ENCODE data around the gene ZNF543.

ZNF543 gene

GRCh38 chr19:57280165-57280961 is 39.9 kb upstream of the ZNF543 start, which contains the start of gene ZNF460:
ZNF460 (plus strand) TSS chr19:57280485; CDS start chr19:57280807, 322 bp downstream.
- DNase-seq (ENCODE audit: low spot score): peak; percentile 94
- in situ Hi-C loops (cut with MboI; ENCODE audit: low pct_unique_long_range_greater_than_20kb, low sequenced_read_pairs, unreplicated experiment): no loop called here
- TF ChIP-seq, protein P1, sequence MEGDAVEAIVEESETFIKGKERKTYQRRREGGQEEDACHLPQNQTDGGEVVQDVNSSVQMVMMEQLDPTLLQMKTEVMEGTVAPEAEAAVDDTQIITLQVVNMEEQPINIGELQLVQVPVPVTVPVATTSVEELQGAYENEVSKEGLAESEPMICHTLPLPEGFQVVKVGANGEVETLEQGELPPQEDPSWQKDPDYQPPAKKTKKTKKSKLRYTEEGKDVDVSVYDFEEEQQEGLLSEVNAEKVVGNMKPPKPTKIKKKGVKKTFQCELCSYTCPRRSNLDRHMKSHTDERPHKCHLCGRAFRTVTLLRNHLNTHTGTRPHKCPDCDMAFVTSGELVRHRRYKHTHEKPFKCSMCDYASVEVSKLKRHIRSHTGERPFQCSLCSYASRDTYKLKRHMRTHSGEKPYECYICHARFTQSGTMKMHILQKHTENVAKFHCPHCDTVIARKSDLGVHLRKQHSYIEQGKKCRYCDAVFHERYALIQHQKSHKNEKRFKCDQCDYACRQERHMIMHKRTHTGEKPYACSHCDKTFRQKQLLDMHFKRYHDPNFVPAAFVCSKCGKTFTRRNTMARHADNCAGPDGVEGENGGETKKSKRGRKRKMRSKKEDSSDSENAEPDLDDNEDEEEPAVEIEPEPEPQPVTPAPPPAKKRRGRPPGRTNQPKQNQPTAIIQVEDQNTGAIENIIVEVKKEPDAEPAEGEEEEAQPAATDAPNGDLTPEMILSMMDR (IDR thresholded peaks at IDR 0.05; ENCODE audit: extremely low read depth, insufficient read depth, missing control alignments): no peak

DNA sequence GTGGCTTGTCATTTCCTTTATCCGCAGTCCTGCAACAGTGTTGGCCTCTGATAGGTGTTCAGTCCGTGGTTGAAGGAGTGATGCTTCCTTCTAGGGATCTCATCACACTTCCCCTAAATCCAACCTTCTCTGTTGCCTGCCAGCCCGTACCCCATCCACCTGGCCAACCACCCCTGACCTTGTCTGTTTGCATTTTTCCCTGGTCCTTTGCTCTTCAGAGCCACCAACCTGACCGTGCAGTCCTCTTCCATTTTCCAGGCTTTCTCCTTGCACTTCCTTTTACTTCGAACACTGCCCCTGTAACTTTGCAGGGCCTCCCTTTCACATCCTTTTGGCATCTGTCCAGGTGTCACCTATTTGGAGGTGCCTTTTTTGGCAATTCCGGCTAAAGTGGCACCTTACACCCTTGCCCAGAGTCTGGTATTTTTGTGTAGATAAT is 39.3 kb upstream of the ZNF543 start:
- in situ Hi-C loops (cut with MboI; ENCODE audit: low pct_unique_long_range_greater_than_20kb, low sequenced_read_pairs, unreplicated experiment): no loop called here

GRCh38 chr19:57282011-57282643 is 38.1 kb upstream of the ZNF543 start:
- in situ Hi-C loops (cut with MboI; ENCODE audit: low pct_unique_long_range_greater_than_20kb, low sequenced_read_pairs, unreplicated experiment): no loop called here
- TF ChIP-seq, protein P1 (IDR thresholded peaks at IDR 0.05; ENCODE audit: extremely low read depth, insufficient read depth, missing control alignments): no peak
- peak; percentile 40 for DNase-seq (ENCODE audit: low spot score)

More for the DNA sequence above, 39.3 kb upstream of the ZNF543 start:
- TF ChIP-seq, protein P1 (IDR thresholded peaks at IDR 0.05; ENCODE audit: extremely low read depth, insufficient read depth, missing control alignments): no peak
- DNase-seq (ENCODE audit: low spot score): no peak

DNA sequence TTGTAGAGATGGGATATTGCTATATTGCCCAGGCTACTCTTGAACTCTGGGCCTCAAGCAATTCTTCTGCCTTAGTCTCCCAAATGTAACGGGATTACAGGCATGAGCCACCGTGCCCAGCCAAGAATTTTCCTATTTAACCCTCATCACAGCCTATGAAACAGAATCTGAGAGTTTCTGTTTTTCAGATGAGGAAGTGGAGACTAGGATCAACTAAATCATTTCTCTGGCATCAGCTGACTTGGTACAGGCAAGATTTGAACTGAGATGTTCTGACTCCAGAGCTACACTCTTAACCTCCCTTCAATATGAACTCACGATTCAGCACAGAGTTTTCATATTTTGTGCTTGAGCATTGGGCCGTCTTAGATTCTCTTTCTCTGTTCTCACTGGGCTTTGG is 31.9 kb upstream of the ZNF543 start:
- TF ChIP-seq, protein P1 (IDR thresholded peaks at IDR 0.05; ENCODE audit: extremely low read depth, insufficient read depth, missing control alignments): no peak
- in situ Hi-C loops (cut with MboI; ENCODE audit: low pct_unique_long_range_greater_than_20kb, low sequenced_read_pairs, unreplicated experiment): no loop called here
- DNase-seq (ENCODE audit: low spot score): no peak

DNA sequence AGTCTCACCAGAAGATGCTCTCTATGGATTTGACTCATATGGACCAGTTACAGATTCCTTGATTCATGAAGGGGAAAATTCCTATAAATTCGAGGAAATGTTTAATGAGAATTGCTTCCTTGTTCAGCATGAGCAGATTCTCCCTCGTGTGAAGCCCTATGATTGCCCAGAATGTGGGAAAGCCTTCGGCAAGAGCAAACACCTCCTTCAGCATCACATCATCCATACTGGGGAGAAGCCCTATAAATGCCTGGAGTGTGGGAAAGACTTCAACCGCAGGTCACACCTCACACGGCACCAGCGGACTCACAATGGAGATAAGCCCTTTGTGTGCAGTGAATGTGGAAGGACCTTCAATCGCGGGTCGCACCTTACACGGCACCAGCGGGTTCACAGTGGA is 29.3 kb upstream of the ZNF543 start:
- TF ChIP-seq, protein P1 (IDR thresholded peaks at IDR 0.05; ENCODE audit: extremely low read depth, insufficient read depth, missing control alignments): no peak
- in situ Hi-C loops (cut with MboI; ENCODE audit: low pct_unique_long_range_greater_than_20kb, low sequenced_read_pairs, unreplicated experiment): no loop called here
- no peak for DNase-seq (ENCODE audit: low spot score)

DNA sequence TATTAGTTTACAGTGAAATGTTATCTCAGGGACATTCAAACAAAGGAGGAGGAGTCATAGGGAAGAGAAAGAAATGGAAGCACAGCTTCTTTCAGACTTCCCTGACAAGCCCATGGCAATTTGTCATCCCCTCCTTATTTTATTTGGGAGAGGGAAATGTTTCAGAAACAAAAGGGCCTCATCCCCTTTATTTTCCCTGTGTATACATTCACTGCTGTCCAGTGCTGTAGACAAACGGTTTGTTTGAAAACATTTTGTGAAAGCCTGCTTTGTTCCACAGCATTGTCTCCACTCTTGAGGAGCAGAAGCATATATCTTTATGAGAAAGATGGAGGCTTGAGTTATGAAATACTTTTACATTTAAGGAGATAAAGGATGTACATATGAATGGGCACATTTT is 27.7 kb upstream of the ZNF543 start:
- DNase-seq (ENCODE audit: low spot score): no peak
- in situ Hi-C loops (cut with MboI; ENCODE audit: low pct_unique_long_range_greater_than_20kb, low sequenced_read_pairs, unreplicated experiment): no loop called here
- TF ChIP-seq, protein P1 (IDR thresholded peaks at IDR 0.05; ENCODE audit: extremely low read depth, insufficient read depth, missing control alignments): no peak
